Liver (tissue), 9 donors: Measurements from ENCODE around the gene C3orf70. TPM values are rescaled to one million over a fixed set of nuclear protein-coding genes. Genes with fewer than 3 reads are reported as not detected.

Experiments used
- DNase-seq: peaks from one replicate; pipeline ENCODE4 v3.0.0-alpha.2; 2017; ENCODE audit warnings: low spot score
- H3K27ac ChIP-seq, 2 donors: one replicate each; pipeline ENCODE4 v1.7.0; 2013; ENCODE audit warnings: inconsistent platforms in 2 of 2, low read length in 2 of 2, control low read depth in 1 of 2, low read depth in 1 of 2, mild to moderate bottlenecking in 1 of 2
- H3K27me3 ChIP-seq, 4 donors: one replicate each; pipeline versions ENCODE4 v1.6.1 to v1.7.0; 2013; ENCODE audit warnings: low read length in 3 of 4, inconsistent platforms in 1 of 4, mild to moderate bottlenecking in 1 of 4, moderate library complexity in 1 of 4; ENCODE audit not compliant: control insufficient read depth in 4 of 4, insufficient read depth in 4 of 4
- H3K36me3 ChIP-seq, 4 donors: one replicate each; pipeline versions ENCODE4 v1.6.1 to v1.7.0; 2013; ENCODE audit warnings: low read length in 3 of 4, mild to moderate bottlenecking in 3 of 4, low read depth in 1 of 4, moderate library complexity in 1 of 4; ENCODE audit not compliant: control insufficient read depth in 4 of 4, insufficient read depth in 3 of 4
- H3K4me1 ChIP-seq, 4 donors: one replicate each; pipeline versions ENCODE4 v1.6.1 to v1.7.0; 2013; ENCODE audit warnings: low read length in 3 of 4, mild to moderate bottlenecking in 3 of 4, moderate library complexity in 1 of 4; ENCODE audit not compliant: control insufficient read depth in 4 of 4, insufficient read depth in 4 of 4
- H3K4me3 ChIP-seq, 3 donors: one replicate each; pipeline versions ENCODE4 v1.6.1 to v1.7.0; 2013; ENCODE audit warnings: low read length in 3 of 3, control low read depth in 1 of 3, low read depth in 1 of 3, mild to moderate bottlenecking in 1 of 3
- H3K9ac ChIP-seq, 2 donors: one replicate each; pipeline ENCODE4 v1.7.0; 2013; ENCODE audit warnings: low read length in 2 of 2, mild to moderate bottlenecking in 2 of 2, moderate library complexity in 2 of 2, control low read depth in 1 of 2, low read depth in 1 of 2
- H3K9me3 ChIP-seq, 4 donors: one replicate each; pipeline versions ENCODE4 v1.6.1 to v1.7.0; 2013; ENCODE audit warnings: low read length in 3 of 4; ENCODE audit not compliant: control insufficient read depth in 4 of 4
- ATF3 ChIP-seq: IDR thresholded peaks from 2 replicates; pipeline ENCODE4 v1.6.1; 2016; ENCODE audit warnings: antibody characterized with exemption
- EGR1 ChIP-seq, 2 donors: IDR thresholded peaks; 2 replicates each; pipeline ENCODE4 v1.6.1; 2016 to 2018; ENCODE audit warnings: antibody characterized with exemption in 2 of 2, low read depth in 2 of 2
- FOXA1 ChIP-seq: IDR thresholded peaks from 2 replicates; pipeline ENCODE4 v1.6.1; 2016; ENCODE audit warnings: antibody characterized with exemption
- FOXA2 ChIP-seq: IDR thresholded peaks from 2 replicates; pipeline ENCODE4 v1.6.1; 2016; ENCODE audit warnings: antibody characterized with exemption
- GABPA ChIP-seq, 2 donors: IDR thresholded peaks in 1 of 2; conservative IDR thresholded peaks in 1 of 2; 2 replicates each; pipeline ENCODE4 v1.6.1; 2016; ENCODE audit warnings: antibody characterized with exemption in 2 of 2, mild to moderate bottlenecking in 1 of 2, moderate library complexity in 1 of 2
- HNF4A ChIP-seq, 2 donors: conservative IDR thresholded peaks; 2 replicates each; pipeline ENCODE4 v1.6.1; 2016; ENCODE audit warnings: antibody characterized with exemption in 2 of 2, mild to moderate bottlenecking in 2 of 2
- HNF4G ChIP-seq: IDR thresholded peaks from 2 replicates; pipeline ENCODE4 v1.6.1; 2016; ENCODE audit warnings: antibody characterized with exemption
- JUND ChIP-seq, 2 donors: IDR thresholded peaks; 2 replicates each; pipeline ENCODE4 v1.6.1; 2016; ENCODE audit warnings: antibody characterized with exemption in 2 of 2
- MAX ChIP-seq: IDR thresholded peaks from 2 replicates; pipeline ENCODE4 v1.6.1; 2016; ENCODE audit warnings: antibody characterized with exemption
- NR2F2 ChIP-seq: IDR thresholded peaks from 2 replicates; pipeline ENCODE4 v1.6.1; 2016; ENCODE audit warnings: antibody characterized with exemption
- RAD21 ChIP-seq, 2 donors: IDR thresholded peaks; 2 replicates each; pipeline ENCODE4 v1.6.1; 2016; ENCODE audit warnings: antibody characterized with exemption in 2 of 2, mild to moderate bottlenecking in 2 of 2
- RXRA ChIP-seq, 2 donors: IDR thresholded peaks; 2 replicates each; pipeline ENCODE4 v1.6.1; 2017 to 2018; ENCODE audit warnings: antibody characterized with exemption in 2 of 2, mild to moderate bottlenecking in 1 of 2
- SP1 ChIP-seq: IDR thresholded peaks from 2 replicates; pipeline ENCODE4 v1.6.1; 2018; ENCODE audit warnings: antibody characterized with exemption, mild to moderate bottlenecking
- TAF1 ChIP-seq: conservative IDR thresholded peaks from 2 replicates; pipeline ENCODE4 v1.6.1; 2016; ENCODE audit warnings: antibody characterized with exemption, mild to moderate bottlenecking
- YY1 ChIP-seq: IDR thresholded peaks from 2 replicates; pipeline ENCODE4 v1.6.1; 2016; ENCODE audit warnings: antibody characterized with exemption, mild to moderate bottlenecking
- WGBS: extraction: QIAGEN DNeasy Blood & Tissue Kit; methylation state at CpG from one replicate; pipeline ENCODE4 v1.1.7; 2013; 5-methylcytosine and 5-hydroxymethylcytosine counted together
- polyA plus RNA-seq, 2 donors: library from polyadenylated mRNA; stranded (reverse) in 1 of 2; unstranded in 1 of 2; fragments of 200-250 nt in 1 of 2; fragments of >200 nt in 1 of 2; fragmentation: Nextera tagmentation in 1 of 2; extraction: Ambion mirVana in 1 of 2; gene quantifications; one replicate each; pipeline versions ENCODE4 v1.2.1 to v1.2.3, GENCODE V29; 2013 to 2015
- total RNA-seq, 2 donors: library from RNA; depleted of rRNA; stranded (reverse); fragments of >200 nt; gene quantifications; one replicate each; pipeline ENCODE4 v1.2.3, GENCODE V29; 2014
- TF ChIP-seq, protein P1 (sequence below): IDR thresholded peaks from 2 replicates; pipeline ENCODE4 v1.6.1; 2016; ENCODE audit warnings: antibody characterized with exemption, mild to moderate bottlenecking
- TF ChIP-seq, protein P2 (sequence below): fragments of 150-350 bp; IDR thresholded peaks from 2 replicates; pipeline ENCODE4 v1.5.1; 2017; ENCODE audit warnings: improper control_type of control experiment, low read depth, low read length; ENCODE audit not compliant: missing input control
- TF ChIP-seq, protein P3 (sequence below): IDR thresholded peaks from 2 replicates; pipeline ENCODE4 v1.6.1; 2016; ENCODE audit warnings: antibody characterized with exemption
- donor health status: healthy.
- donor health status: healthy.
- donor health status: healthy.
- donor health status: healthy.
- donor health status: healthy.

The C3orf70 gene
- total and polyA plus RNA-seq, 4 donors = 0.15 to 0.79 (median 0.41) TPM

GRCh38 chr3:185093116-185093515 is 59.7 kb downstream of the C3orf70 start (continued):
- TF ChIP-seq, protein P1, sequence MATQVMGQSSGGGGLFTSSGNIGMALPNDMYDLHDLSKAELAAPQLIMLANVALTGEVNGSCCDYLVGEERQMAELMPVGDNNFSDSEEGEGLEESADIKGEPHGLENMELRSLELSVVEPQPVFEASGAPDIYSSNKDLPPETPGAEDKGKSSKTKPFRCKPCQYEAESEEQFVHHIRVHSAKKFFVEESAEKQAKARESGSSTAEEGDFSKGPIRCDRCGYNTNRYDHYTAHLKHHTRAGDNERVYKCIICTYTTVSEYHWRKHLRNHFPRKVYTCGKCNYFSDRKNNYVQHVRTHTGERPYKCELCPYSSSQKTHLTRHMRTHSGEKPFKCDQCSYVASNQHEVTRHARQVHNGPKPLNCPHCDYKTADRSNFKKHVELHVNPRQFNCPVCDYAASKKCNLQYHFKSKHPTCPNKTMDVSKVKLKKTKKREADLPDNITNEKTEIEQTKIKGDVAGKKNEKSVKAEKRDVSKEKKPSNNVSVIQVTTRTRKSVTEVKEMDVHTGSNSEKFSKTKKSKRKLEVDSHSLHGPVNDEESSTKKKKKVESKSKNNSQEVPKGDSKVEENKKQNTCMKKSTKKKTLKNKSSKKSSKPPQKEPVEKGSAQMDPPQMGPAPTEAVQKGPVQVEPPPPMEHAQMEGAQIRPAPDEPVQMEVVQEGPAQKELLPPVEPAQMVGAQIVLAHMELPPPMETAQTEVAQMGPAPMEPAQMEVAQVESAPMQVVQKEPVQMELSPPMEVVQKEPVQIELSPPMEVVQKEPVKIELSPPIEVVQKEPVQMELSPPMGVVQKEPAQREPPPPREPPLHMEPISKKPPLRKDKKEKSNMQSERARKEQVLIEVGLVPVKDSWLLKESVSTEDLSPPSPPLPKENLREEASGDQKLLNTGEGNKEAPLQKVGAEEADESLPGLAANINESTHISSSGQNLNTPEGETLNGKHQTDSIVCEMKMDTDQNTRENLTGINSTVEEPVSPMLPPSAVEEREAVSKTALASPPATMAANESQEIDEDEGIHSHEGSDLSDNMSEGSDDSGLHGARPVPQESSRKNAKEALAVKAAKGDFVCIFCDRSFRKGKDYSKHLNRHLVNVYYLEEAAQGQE = no peak
- TF ChIP-seq, protein P2, sequence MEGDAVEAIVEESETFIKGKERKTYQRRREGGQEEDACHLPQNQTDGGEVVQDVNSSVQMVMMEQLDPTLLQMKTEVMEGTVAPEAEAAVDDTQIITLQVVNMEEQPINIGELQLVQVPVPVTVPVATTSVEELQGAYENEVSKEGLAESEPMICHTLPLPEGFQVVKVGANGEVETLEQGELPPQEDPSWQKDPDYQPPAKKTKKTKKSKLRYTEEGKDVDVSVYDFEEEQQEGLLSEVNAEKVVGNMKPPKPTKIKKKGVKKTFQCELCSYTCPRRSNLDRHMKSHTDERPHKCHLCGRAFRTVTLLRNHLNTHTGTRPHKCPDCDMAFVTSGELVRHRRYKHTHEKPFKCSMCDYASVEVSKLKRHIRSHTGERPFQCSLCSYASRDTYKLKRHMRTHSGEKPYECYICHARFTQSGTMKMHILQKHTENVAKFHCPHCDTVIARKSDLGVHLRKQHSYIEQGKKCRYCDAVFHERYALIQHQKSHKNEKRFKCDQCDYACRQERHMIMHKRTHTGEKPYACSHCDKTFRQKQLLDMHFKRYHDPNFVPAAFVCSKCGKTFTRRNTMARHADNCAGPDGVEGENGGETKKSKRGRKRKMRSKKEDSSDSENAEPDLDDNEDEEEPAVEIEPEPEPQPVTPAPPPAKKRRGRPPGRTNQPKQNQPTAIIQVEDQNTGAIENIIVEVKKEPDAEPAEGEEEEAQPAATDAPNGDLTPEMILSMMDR = no peak
- TF ChIP-seq EGR1 (IDR thresholded peaks at IDR 0.05; ENCODE audit: low read depth in 2 of 2) (no peak), SP1 (no peak)

GRCh38 chr3:185090811-185091210 is 62.0 kb downstream of the C3orf70 start:
- H3K27ac ChIP-seq = no peak overlapping the region
- no peaks in the 10 kb centered on the region for H3K27me3 ChIP-seq
- no peak for TF ChIP-seq ATF3
- no peak for TF ChIP-seq HNF4A (conservative IDR thresholded peaks at IDR 0.05)
- TF ChIP-seq RXRA (IDR thresholded peaks at IDR 0.05) = no peak
- TF ChIP-seq YY1 = no peak
- no peak for TF ChIP-seq EGR1 (IDR thresholded peaks at IDR 0.05; ENCODE audit: low read depth in 2 of 2)
- TF ChIP-seq GABPA (IDR thresholded peaks at IDR 0.05 in 1 of 2, conservative IDR thresholded peaks at IDR 0.05 in 1 of 2) = no peak
- TF ChIP-seq, protein P1 = no peak
- no peak for TF ChIP-seq SP1
- TF ChIP-seq NR2F2 = no peak
- TF ChIP-seq TAF1 = no peak
- TF ChIP-seq JUND (IDR thresholded peaks at IDR 0.05) = no peak
- no peak for TF ChIP-seq FOXA1
- no peak for TF ChIP-seq MAX
- TF ChIP-seq, protein P2 = no peak
- TF ChIP-seq, protein P3, sequence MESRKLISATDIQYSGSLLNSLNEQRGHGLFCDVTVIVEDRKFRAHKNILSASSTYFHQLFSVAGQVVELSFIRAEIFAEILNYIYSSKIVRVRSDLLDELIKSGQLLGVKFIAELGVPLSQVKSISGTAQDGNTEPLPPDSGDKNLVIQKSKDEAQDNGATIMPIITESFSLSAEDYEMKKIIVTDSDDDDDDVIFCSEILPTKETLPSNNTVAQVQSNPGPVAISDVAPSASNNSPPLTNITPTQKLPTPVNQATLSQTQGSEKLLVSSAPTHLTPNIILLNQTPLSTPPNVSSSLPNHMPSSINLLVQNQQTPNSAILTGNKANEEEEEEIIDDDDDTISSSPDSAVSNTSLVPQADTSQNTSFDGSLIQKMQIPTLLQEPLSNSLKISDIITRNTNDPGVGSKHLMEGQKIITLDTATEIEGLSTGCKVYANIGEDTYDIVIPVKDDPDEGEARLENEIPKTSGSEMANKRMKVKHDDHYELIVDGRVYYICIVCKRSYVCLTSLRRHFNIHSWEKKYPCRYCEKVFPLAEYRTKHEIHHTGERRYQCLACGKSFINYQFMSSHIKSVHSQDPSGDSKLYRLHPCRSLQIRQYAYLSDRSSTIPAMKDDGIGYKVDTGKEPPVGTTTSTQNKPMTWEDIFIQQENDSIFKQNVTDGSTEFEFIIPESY = no peak
- TF ChIP-seq RAD21 (IDR thresholded peaks at IDR 0.05) = no peak
- TF ChIP-seq HNF4G = no peak
- no peak for TF ChIP-seq FOXA2
- H3K9me3 ChIP-seq = no peaks in the 10 kb centered on the region
- no peaks in the 10 kb centered on the region for H3K36me3 ChIP-seq
- no peak overlapping the region for H3K4me3 ChIP-seq
- no peaks in the 10 kb centered on the region for H3K4me1 ChIP-seq
- DNase-seq = no peak
- 84% methylated on average over 4 of the region's 4 CpGs for WGBS
- H3K9ac ChIP-seq = no peak overlapping the region
